ENCODE measurements around the gene MRGPRE. TPM values are rescaled to one million over a fixed set of nuclear protein-coding genes. Genes with fewer than 3 reads are reported as not detected.
"Not testable (repeated sequence)": the region's sequence is repeated elsewhere in the genome, so short reads cannot be mapped to it uniquely, and the experiment has no call there.

MRGPRE gene
- total RNA-seq (under 1 TPM in 1 of 2 donors, not detected in 1; 0.23 TPM), polyA plus RNA-seq (not detected)

DNA sequence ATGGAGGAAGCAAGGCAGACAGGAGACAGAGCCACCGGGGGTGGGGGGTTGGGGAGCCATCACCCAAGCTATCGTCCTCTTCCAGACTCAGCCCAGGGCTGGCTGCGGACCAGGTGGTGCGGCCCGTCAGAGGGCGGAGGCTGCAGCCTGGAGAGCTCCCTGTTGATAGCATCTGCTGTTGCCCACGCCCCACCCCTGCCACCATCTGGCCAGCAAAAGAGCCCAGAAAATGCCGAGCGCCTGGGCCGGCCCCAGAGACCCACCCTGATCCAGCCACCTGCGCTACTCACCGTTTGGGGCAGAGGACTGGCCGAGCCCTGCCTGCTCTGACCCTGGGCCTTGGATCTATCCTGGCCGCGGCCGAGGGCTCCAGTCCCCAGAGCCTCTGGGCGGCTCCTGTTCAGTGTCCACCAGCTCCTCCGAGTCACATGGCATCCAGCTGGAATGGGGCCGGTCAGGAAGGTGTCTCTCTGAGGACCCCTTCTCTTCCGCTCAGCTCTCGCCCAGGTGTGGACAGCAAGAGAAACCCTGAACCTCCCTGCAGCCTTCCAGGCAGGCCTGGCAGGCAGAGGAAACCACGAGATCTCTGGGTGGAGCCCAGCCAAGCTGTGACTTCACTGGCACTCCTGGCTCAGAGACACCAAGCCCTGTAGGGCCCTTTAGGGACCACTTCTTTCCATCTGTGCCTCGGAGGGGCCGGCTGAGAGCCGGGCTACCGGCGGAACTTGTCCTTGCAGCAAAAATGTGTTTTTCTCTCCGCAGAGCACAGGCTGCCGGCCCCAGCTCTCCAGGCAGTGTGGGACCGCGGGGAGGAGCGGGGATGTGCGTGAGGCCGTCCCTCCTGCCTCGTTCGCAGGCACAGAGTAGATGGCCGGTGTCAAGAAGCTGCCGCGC, at the start of gene MRGPRE:
MRGPRE (minus strand) TSS at position 567 of the 894 bp plus-strand sequence. CDS start 3,618 bp downstream, outside the sequence.
- no peak within 1 kb of the TSS for H3K9ac ChIP-seq (ENCODE audit: low read depth in 1 of 2, low read length in 2 of 2)
- 58% methylated on average over 39 of the region's 39 CpGs for WGBS
- H3K27me3 ChIP-seq (ENCODE audit: control insufficient read depth in 4 of 4, insufficient read depth in 4 of 4, low read length in 3 of 4) = peaks cover 0 to 8% (median 0%) of the 10 kb centered on the region in 4 donors

DNA sequence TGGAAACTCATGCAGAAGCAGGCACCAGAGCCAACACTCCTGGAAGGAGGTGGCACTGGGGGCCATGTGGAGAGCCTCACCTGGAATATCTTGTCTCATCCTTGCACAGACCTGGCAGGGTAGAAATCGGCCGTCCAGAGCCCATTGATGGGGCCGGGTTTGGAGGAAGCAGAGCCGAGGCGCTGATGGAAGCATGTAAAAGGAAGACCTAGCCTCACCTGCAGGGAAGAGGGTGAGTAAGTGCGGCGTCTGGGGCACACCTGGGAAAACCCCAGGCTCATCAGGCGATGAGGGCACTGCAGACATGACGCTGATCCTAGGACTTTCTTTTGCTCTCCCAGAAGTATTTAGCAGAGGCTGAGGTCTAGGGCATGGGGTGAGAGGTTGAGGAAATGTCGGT, 48.9 kb upstream of the MRGPRE start:
- not testable (repeated sequence) for DNase-seq (ENCODE audit: low spot score); H3K4me1 ChIP-seq (ENCODE audit: control insufficient read depth in 4 of 4, insufficient read depth in 4 of 4, low read length in 3 of 4); H3K27me3 ChIP-seq (ENCODE audit: control insufficient read depth in 4 of 4, insufficient read depth in 4 of 4, low read length in 3 of 4); H3K9ac ChIP-seq (ENCODE audit: low read depth in 1 of 2, low read length in 2 of 2); H3K36me3 ChIP-seq (ENCODE audit: control insufficient read depth in 4 of 4, insufficient read depth in 3 of 4, low read depth in 1 of 4, low read length in 3 of 4); H3K4me3 ChIP-seq (ENCODE audit: low read depth in 1 of 3, low read length in 3 of 3); H3K9me3 ChIP-seq (ENCODE audit: control insufficient read depth in 4 of 4, low read length in 3 of 4); H3K27ac ChIP-seq (ENCODE audit: low read depth in 1 of 2, low read length in 2 of 2)
- 78% methylated on average over 6 of the region's 10 CpGs for WGBS

More for the DNA sequence above, at the start of gene MRGPRE:
- no peaks in the 10 kb centered on the region for H3K9me3 ChIP-seq (ENCODE audit: control insufficient read depth in 4 of 4, low read length in 3 of 4)
- H3K27ac ChIP-seq (ENCODE audit: low read depth in 1 of 2, low read length in 2 of 2) = no peak within 1 kb of the TSS
- TF ChIP-seq ZBTB33 (IDR thresholded peaks at IDR 0.05) (no peak), HNF4G (IDR thresholded peaks at IDR 0.05) (no peak), GABPA (IDR thresholded peaks at IDR 0.05 in 1 of 2, conservative IDR thresholded peaks at IDR 0.05 in 1 of 2) (no peak), REST (IDR thresholded peaks at IDR 0.05) (no peak), JUND (IDR thresholded peaks at IDR 0.05) (no peak), EGR1 (IDR thresholded peaks at IDR 0.05; ENCODE audit: low read depth in 2 of 2) (no peak), TAF1 (conservative IDR thresholded peaks at IDR 0.05) (no peak), RAD21 (IDR thresholded peaks at IDR 0.05) (no peak)
- no peak within 1 kb of the TSS for H3K4me3 ChIP-seq (ENCODE audit: low read depth in 1 of 3, low read length in 3 of 3)
- H3K36me3 ChIP-seq (ENCODE audit: control insufficient read depth in 4 of 4, insufficient read depth in 3 of 4, low read depth in 1 of 4, low read length in 3 of 4) = no peaks in the 10 kb centered on the region
- peak; percentile 85 for DNase-seq (ENCODE audit: low spot score)
- no peaks in the 10 kb centered on the region for H3K4me1 ChIP-seq (ENCODE audit: control insufficient read depth in 4 of 4, insufficient read depth in 4 of 4, low read length in 3 of 4)

DNA sequence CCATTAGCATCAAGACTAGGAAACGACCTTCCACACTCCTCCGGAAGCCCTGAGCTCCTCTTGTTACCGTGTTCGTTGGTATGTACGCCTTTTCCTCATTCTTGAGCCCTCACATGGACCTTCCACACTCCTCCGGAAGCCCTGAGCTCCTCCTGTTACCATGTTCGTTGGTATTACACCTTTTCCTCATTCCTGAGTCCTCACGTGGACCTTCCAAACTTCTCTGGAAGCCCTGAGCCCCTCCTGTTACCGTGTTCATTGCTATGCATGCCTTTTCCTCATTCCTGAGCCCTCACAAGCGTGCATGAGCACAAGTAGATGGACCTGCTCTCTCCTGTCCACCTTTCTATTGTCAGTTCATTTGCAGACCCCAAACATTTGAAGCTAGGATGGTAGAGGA, 48.4 kb upstream of the MRGPRE start:
- H3K9me3 ChIP-seq (ENCODE audit: control insufficient read depth in 4 of 4, low read length in 3 of 4); H3K4me3 ChIP-seq (ENCODE audit: low read depth in 1 of 3, low read length in 3 of 3); H3K4me1 ChIP-seq (ENCODE audit: control insufficient read depth in 4 of 4, insufficient read depth in 4 of 4, low read length in 3 of 4); H3K9ac ChIP-seq (ENCODE audit: low read depth in 1 of 2, low read length in 2 of 2); H3K27ac ChIP-seq (ENCODE audit: low read depth in 1 of 2, low read length in 2 of 2); H3K27me3 ChIP-seq (ENCODE audit: control insufficient read depth in 4 of 4, insufficient read depth in 4 of 4, low read length in 3 of 4); H3K36me3 ChIP-seq (ENCODE audit: control insufficient read depth in 4 of 4, insufficient read depth in 3 of 4, low read depth in 1 of 4, low read length in 3 of 4); DNase-seq (ENCODE audit: low spot score): not testable (repeated sequence)
- no CpG with 5 or more reads among the region's 10 CpGs for WGBS

GRCh38 chr11:3278922-3279321, 46.7 kb upstream of the MRGPRE start:
- H3K9me3 ChIP-seq (ENCODE audit: control insufficient read depth in 4 of 4, low read length in 3 of 4) = not testable (repeated sequence)

GRCh38 chr11:3273629-3274028, 41.4 kb upstream of the MRGPRE start:
- H3K4me3 ChIP-seq (ENCODE audit: low read depth in 1 of 3, low read length in 3 of 3); H3K36me3 ChIP-seq (ENCODE audit: control insufficient read depth in 4 of 4, insufficient read depth in 3 of 4, low read depth in 1 of 4, low read length in 3 of 4); H3K9ac ChIP-seq (ENCODE audit: low read depth in 1 of 2, low read length in 2 of 2); H3K4me1 ChIP-seq (ENCODE audit: control insufficient read depth in 4 of 4, insufficient read depth in 4 of 4, low read length in 3 of 4); H3K27me3 ChIP-seq (ENCODE audit: control insufficient read depth in 4 of 4, insufficient read depth in 4 of 4, low read length in 3 of 4); H3K9me3 ChIP-seq (ENCODE audit: control insufficient read depth in 4 of 4, low read length in 3 of 4); H3K27ac ChIP-seq (ENCODE audit: low read depth in 1 of 2, low read length in 2 of 2): not testable (repeated sequence)
- 68% methylated on average over 5 of the region's 8 CpGs for WGBS
- peak; percentile 30 for DNase-seq (ENCODE audit: low spot score)

More at GRCh38 chr11:3278922-3279321, 46.7 kb upstream of the MRGPRE start:
- WGBS = no CpG with 5 or more reads among the region's 4 CpGs
- not testable (repeated sequence) for H3K27ac ChIP-seq (ENCODE audit: low read depth in 1 of 2, low read length in 2 of 2); H3K4me1 ChIP-seq (ENCODE audit: control insufficient read depth in 4 of 4, insufficient read depth in 4 of 4, low read length in 3 of 4); H3K36me3 ChIP-seq (ENCODE audit: control insufficient read depth in 4 of 4, insufficient read depth in 3 of 4, low read depth in 1 of 4, low read length in 3 of 4); H3K4me3 ChIP-seq (ENCODE audit: low read depth in 1 of 3, low read length in 3 of 3); H3K9ac ChIP-seq (ENCODE audit: low read depth in 1 of 2, low read length in 2 of 2); DNase-seq (ENCODE audit: low spot score); H3K27me3 ChIP-seq (ENCODE audit: control insufficient read depth in 4 of 4, insufficient read depth in 4 of 4, low read length in 3 of 4)
